LoVo (cell line): Measurements from ENCODE around the gene SMYD3.

Source experiments
- DNase-seq: peaks from one replicate; pipeline ENCODE4 v3.0.0-alpha.2; 2016; ENCODE audit warnings: low spot score

The SMYD3 gene

DNA sequence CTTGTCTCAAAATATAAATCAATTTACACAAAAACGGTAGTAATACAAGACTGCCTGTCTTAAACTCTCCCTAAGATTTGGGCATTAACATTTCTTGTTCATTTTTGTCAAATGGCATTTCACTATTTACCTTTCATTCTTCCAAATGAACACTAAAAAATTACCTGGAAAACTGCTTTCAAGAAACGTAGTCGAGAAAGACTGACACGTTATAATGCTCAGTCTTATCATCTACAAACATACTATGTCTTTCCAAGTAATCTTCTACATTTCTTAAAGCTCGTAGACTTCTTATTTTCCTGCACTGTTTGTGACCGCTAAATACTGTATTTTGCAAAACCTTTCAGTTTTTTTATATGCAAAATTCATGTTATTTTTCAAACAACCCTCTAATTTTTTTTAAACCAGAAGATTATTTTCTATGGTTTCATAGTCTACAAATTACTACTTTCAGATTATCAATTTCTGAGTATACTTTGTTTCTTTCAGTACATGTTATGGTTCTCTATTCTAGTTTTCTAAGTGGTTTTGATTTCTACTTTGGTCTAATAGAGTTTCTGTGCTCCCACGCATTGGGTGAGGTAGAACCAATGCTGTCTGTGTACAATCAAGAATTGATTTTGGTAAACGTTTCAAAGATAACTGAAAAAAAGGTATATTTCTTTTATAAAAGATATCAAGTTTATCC is 336.4 kb downstream of the SMYD3 start:
- no peak for DNase-seq

DNA sequence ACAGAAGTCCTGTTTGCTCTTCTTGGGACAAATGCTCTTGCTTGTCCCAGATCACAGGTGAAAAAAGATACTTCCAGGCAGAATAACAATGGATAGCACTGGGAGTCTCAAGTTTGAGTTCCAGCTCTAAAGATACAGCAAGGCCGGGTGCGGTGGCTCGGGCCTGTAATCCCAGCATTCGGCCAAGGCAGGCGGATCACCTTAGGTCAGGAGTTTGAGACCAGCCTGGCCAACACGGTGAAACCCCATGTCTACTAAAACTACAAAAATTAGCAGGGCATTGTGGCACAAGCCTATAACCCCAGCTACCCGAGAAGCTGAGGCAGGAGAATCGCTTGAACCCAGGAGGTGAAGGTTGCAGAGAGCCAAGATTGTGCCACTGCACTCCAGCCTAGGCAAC is 337.6 kb downstream of the SMYD3 start:
- no peak for DNase-seq

DNA sequence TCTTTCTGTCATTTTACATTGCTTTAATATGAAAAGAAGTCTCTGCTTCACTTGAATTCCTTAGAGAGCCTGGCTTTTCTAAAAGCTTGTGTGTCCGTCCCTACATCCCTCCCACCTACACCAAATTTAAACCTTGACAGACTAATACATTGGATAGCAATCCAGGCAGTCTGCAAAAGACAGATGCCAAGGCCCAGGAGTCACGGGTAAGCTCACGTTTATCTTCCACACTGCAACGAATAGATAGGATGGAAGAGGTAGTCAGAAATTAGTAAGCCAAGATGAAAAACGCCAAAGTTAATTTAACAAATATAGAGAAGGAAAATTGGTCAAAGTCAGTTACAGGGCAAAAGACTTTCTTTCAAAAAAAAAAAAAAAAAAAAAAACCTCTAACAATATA is 338.1 kb downstream of the SMYD3 start:
- no peak for DNase-seq

DNA sequence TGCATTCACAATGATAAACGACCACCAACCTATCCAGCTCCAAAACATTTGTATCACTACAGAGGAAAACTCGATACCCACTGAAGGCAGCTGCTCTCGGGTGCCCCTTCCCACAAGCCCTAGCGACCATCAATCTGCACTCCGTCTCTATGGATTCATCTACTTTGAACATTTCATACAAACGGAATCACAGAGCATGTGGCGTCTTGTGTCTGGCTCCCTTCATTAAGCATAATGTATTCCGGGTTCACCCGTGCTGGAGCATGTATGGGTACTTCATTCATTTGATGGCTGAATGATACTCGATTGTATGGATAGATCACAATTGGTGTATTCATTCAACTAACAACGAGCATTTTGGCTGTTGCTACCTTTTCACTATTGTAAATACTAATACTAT is 340.2 kb downstream of the SMYD3 start:
- no peak for DNase-seq

DNA sequence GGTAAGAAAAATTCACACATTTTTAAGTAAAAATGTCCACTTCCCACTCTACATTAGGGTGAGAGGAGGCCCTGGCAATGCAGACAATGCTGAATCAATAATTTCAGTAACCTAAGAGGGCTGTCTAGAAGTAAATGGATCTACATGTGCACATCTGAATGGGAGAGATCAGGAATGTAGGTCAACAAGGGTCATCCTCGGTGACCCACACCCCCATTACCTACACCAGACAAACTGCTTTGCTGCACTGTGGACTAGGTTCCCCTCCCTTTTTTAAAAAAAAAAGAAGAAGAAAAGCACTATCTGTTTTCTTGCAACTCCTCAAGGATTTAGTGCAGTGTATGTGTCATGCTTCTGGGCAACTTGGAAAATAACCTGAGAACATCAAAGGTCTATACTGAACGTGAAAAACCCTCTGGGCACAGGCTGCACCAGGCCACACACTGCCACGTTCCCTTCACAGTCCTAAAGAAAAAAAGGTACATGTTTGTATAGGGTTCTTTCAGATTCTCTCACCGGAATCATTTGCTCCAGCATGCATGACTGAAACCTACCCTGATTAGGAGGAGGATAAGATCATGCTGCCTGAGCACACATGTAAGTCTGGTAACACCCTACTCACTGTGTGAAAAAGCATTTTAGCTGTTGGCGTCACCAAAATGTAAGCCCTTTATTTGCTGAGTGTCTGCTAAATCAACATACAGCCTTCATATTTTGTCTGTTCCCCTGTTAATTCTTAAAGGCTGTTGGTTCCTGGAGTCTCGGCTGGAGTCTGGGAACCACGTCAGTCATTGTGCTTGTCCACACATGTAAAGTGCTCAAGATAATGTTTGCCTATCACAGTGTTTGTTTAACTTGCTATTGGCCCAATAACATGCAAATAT is 341.0 kb downstream of the SMYD3 start:
- no peak for DNase-seq

DNA sequence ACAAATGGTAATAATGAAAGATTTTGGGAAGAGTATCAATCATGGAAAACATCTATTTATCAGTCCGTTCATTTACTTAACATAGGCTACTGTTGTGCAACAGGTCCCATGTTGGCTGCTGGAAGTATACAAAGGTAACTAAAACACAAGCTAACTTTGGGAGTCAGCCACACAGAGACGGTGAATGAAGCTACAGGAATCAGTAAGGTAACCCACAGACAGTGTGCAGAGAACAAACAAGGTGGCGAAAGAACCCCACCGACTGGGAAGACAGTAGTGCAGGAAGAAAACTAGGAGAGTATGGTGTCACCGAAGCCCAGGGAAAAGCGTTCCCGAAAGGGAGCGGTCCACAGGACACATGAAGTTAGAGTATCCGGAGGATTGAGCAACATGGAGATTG is 342.3 kb downstream of the SMYD3 start:
- DNase-seq = no peak

DNA sequence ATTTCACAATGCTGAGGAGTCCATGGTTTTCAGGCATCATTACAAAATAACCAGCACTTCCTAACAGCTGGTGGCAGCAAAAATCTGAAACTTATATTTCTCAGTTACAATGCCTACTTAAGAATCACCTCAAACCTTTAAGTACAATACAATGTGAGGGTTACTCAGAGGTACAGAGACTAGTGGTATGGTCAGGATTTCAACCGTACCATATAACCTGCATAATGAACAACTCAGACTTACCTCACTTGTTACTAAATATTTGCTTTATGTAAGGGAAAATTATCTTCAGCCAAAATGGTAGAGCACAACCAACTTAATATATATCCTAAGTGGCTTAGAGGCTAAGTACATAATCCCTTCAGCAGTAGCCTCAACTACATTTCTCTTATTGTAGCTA is 344.5 kb downstream of the SMYD3 start:
- DNase-seq = no peak

DNA sequence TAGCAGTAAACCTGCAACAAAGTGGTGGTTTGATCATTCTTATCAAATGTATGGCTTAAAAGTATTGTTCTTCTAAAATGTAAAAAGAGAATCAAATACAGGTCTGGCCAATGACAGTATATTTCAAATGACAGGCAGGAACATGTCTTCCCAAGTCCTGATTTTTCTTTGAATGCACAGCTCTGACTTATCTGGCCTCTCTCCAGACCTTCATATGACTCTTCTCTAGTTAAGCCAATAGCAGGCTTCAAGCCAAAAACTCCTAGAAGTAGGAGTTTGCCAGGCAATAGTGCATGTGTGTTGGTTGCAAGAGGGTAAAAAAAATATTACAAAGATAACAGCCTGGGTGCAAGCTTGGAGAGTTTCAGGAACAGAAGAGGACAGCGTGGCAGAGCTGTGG is 345.5 kb downstream of the SMYD3 start:
- DNase-seq = no peak

DNA sequence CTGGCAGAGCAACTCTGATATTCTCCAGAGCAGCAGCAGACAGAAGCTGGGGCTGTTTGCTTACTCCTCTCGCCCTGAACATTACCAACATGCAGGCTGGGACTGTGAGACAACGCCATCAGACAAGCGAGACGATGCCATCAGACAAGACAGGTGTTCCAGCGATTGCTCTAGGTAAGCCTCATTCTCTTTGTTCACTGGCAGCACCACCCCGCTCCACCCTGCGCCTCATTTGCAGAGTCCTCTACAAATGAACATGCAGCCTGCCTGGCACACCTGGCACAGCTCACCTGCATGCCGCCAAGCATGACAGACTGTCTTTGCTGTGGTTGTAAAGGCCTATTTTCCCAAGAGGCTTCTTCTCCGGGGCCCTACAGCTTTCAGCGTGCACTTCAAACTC is 346.2 kb downstream of the SMYD3 start:
- no peak for DNase-seq

DNA sequence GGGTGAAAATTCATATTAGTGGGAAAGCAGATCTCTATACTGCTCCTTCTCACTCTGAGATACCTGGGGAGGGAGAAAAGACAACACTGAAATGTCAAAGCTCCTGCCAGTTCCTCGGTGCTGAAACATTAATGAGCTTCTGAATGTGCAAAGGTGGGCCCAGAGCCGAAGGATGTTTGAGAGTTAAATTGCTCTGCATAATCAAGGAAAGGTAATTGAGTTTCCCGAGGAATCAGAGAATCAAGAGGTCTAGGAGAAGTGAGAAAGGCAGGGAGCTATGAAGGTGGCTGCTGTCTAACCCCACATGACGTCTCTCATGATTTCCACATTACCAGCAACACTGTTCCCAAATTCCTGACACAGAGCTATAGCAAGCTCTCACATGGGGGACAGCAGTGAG is 346.7 kb downstream of the SMYD3 start:
- no peak for DNase-seq

DNA sequence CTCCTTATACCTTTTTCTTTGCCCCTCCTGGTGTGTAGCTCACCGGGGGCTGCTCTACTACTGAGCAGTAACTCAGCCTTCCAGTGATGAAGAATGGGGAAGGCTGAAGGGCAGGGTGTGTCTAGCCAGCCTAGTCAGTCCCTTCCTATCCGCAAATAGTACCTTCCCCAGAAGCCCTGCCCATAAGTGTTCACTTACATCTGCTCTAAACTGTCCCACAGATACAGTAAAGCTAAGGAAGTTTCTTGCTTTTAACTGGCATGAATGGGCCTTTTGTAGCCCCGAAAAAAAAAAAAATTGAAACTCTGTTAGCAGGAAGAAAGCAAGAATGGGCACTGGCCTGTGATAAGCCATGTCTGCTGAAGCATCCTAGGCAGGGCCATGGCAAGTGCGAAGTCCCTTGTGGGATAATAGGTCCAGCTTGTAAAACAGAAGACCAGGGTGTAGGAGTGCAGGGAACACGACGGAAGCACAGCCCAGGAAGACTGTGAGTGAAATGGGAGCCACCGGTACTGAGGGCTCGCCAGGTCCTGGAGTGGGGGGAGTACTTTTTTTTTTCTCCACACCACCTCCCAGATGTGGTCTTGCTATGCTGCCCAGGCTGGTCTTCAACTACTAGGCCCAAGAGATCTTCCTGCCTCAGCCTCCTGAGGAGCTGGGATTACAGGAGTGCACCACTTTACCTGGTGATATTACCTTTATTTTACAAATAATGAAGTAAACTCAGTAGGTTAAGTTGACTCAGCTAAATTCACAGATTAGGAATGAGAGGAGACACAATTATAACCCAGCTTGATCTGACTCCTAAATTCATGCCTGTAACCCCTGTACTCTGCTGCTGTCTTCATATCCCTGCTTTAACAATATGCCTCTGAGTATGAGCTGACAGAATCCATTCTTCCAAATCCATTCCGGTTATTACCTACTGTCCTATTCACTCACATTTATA is 347.5 kb downstream of the SMYD3 start:
- no peak for DNase-seq

DNA sequence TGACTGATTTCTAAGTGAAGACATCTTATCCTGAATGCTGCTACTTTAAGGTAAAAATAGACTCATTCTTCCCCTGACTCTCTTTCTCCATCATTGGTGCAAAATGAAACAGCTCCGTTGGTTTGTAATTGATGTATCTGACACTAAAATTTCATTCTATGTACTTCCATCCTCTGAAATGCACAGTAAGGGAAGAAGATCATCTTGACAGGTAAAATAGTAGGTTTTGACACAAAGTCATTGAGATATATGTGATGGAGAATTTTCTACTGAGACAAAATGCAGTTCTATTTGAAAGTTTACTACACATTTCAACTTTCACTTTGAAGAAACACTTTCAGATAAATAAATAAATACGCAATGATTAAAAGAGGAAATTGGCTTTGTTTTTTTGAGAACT is 348.9 kb downstream of the SMYD3 start:
- DNase-seq = no peak

DNA sequence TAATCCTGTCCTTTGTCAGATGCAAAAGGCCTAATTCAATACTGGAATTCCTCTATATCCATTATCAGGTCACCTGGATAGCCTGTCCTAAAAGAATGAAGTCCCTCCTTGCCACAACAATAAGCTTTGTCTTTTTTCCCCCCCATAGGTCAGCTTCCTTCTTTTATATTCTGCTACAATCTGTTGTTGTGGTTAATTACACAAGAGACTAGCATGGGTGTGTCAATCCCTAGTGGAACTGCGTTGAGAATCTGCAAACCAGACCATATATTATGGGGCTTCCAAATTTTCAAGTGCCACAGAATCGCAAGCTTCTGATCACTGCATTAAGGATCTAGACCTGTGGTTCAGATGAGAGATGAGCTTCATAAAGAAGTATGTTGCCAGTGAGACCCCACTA is 349.6 kb downstream of the SMYD3 start:
- DNase-seq = no peak

DNA sequence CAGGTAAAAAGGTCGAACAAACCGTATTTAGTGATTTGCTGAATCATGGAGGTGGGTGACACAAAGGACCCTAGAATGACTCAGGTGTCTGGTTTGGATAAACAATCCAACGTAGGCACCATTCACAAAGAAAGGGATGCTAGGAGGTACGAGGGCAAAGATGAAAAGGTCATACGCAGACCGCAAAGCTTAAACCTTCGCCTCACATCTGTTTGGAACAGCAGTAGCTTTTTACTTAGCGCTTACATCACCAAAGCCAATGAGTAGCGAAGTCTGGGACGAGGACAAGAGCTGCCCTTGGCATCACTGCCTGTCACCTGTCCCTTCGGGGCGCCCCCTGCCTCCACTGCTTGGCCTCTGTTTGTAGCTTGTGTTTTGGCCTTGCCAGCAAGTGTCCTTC is 350.2 kb downstream of the SMYD3 start:
- no peak for DNase-seq

DNA sequence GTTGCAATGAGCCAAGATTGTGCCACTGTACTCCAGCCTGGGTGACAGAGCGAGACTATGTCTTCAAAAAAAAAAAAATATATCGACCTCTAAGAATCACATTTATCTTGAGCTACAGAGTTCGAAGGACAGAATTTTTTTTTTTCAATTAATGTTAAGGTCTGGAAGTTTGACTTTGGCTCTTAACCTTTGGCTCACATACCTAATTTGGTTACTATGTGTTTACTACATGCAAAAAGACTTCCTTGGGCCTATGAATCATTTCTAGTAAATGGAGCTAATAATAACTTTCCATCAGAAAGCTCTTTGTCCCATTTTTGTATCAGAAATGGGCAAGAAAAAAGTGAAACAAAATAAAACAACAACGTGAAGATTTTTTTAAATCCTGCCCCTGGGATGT is 351.2 kb downstream of the SMYD3 start:
- peak; percentile 39 for DNase-seq

DNA sequence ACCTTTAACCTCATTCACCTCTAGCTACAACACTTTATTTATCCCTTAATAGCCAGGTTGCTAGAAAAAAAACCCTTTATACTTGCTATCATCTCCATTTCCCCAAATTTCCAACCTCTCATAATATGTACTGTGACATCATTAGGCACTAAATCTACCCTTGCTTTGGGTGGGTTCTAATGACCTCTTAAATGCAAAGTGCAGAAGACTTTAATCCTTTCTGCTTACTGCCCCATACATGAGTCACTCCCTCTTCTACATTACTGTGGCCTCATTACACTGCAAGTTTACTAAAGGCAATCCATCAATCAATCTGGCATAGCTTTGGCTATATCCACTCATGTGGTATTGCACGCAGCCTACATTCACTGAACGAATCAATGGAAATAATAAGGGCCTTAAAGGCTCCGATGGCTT is 353.3 kb downstream of the SMYD3 start:
- DNase-seq = no peak

DNA sequence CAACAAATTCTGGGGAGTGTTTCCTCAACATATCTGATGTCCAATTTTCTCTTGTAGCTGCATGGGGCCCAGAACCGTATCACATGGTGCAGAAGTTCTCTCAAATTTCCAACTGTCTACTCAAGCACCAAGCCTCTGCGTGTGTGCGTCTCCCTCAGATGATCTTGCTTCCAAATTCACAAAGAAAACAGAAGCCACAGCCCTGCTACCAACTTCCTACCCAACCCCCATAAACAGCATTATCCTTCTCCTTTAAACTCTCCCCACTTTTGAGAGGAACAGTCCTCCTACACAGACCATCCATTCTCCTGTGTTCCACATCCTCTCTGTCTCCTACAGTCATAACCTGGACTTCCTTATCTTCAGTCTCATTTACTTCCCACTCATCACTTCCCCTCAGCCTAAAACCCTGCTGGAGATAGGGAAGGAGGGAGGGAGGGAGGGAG is 354.1 kb downstream of the SMYD3 start:
- no peak for DNase-seq

DNA sequence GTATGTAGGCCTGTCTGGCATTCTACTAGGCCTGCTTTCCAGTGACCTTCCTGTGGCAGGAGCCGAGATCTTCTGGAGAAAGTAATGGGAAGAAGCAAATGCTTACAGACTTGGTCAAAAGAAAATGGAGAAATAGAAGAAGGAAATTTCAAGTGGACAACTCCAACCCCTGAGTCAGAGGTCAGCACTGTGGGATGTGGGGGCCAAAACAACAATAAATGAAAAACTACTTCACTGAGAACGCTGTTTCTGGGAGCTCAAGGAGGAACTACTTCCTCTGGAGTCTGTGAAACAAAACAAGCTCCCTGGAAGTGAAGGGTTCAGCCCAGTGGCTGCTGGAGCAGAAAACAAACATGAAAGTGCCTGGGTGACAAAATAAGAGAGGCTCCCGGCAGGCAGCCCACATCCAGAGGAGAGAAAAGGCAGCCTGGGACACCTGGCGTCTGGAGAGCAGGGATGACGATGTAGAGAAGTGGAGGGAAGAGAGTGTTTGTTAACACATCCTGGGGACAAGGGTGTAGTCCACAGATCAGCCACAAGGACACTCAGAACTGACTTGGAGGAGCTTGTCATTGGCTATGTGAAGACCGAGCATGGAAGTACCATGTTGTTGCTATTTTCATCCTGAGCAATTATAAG is 355.2 kb downstream of the SMYD3 start:
- DNase-seq = no peak

DNA sequence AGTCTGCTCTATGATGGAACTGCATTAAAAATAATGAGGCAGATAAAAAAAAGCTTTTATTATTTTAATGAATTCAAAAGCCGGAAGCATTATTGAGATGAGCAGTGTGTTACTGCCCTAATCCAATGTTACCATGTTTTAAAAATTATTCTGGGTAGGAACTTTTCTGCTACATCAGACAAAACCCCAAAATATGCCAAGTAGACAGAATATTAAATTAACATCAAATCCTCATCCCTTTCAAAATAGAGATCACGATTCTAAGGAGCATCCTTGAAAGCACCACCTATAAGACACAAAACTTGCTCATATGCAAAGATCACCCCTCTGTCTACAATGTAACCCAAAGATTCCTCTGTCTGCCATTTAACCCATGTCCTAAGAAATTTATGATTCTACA is 357.5 kb downstream of the SMYD3 start:
- DNase-seq = no peak

DNA sequence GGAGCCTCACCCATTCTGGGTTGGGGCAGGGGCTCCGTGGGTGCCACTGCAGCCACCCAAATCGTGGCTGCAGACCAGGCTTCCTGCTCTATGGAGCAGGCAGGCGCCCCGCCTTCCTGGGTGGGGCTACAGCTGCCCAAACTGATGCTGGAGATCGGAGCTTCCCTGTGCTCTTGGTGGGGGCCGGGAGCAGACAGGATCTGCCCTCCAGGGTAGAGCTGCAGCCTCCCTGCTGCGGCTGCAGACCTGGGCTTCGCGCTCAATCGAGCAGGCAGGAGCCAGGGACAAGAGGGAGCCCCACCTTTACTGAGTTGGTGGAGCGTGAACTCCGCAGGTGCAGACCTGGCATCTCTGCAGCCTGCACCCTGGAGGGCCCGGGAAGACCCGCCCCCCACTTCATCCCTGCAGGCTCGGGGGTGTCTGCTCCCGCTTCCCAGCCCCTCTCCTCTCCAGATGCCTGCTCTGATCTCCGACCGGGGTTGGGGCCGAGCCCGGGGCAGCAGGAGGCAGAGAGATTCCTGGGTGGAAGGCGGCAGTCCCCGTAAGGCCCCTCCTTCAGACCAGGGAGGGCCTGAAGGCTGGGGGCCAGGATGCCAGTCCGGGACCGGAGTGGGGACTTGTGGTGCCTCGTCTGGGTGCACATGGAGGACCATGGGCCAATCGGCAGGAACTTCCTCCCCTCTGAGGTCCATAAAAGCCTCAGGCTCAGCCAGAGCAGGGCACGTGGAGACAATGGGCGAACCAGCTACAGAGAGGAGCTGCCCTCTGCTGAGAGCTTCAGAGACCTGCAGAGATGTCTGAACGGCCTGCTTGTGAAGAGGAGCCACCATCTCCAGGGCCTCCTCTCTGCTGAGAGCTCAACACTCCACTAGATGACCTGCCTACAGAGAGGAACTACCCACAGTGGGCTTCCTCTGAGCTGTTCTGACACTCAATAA is 359.3 kb downstream of the SMYD3 start:
- no peak for DNase-seq
